NCI-H2107 (cell line): ENCODE measurements around the gene RASA3.

Experiments used
- DNase-seq: peaks from one replicate; lab custom pipeline; 2025; lab: John Stamatoyannopoulos, UW

Gene RASA3

GRCh38 chr13:113981611-113982295 is 150.7 kb downstream of the RASA3 start:
- no peak for DNase-seq

- DNase-seq, result peak; percentile 69
Measured at GRCh38 chr13:113981194-113981605, 151.2 kb downstream of the RASA3 start.

DNA sequence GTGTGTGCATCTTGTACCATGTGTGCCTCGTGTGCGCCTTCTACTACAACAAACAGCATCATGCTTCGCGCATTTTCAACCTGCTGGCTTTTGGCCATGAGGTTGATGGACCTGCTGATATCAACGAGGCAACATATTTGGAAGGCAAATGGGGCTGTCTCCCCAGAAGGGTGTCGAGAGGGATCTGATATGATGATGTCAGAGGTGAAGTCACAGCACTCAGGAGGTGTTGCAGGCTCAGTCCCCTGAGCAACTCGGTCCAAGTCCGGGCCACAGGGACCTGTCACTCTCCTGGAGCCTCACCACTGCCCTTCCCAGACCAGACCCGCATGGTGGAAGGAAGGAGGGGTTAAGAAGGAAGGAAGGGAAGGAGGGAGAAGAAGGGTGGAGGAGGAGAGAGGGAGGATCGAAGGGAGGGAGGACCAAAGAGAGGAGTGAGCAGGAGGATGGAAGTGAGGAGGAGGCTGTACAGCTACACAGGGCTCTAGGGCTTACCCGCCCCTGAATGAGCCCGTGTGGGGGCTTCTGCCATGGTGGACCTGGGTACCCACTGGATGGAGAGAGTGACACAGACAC is 151.8 kb downstream of the RASA3 start:
- no peak for DNase-seq

DNA sequence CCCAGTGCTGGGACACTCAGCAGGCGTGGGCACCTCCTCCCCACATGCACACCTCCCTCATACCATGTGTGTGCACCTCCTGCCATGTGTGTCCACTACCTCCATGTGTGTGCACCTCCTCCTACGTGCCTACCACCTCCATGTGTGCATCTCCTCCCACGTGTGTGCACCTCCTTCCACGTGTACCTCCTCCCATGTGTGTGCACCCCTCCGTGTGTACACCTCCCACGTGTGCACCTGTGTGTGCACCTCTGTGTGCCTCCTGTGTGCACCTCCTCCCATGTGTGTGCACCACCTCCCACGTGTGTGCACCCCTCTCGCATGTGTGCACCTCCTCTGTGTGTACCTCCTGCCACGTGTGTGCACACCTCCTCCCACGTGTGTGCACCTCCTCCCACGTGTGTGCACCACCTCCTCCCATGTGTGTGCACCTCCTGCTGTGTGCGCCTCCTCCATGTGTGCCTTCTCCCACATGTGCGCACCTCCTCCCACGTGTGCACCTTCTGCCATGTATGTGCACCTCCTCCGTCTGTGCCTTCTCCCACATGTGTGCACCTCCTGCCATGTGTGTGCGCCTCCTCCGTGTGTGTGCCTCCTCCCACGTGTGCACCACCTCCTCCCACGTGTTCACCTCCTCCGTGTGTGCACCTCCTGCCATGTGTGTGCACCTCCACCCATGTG is 152.5 kb downstream of the RASA3 start:
- DNase-seq, result no peak

DNA sequence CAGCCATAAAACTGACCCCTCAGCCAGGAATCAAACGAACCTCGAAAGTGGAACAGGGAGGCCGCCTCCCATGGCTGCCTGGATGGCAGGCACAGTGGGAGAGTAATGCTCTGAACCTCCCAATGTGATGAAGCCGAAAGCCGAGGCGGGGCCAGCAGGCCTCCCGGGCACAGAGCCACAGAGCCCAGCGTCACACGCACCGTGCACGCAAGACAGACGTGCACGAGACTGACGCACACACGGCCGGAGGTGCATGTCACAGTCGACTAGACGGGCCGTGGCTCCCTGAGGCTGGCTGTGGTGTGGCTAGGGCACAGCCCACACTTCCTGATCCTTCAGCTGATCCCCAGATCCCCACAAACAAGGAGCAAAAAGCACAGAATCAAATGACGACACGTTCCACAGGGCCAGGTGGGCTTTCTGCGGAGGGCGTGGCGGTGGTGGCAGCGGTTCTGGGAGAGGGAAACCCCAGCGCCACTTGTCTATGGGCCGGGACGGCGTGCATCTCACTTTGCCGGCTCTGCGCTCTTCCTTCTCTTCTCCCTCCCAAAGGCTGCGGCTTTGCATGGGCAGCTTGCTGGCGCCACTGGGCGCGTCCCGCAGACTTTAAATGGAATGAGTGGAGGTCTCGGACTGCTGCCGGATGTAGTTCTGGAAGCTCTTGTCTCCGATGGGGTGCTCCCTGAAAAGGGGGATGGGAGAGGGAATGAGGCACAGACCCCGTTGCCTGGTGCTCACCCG is 153.5 kb downstream of the RASA3 start:
- no peak for DNase-seq

- no peak for DNase-seq
Measured at GRCh38 chr13:113977976-113978375, 154.4 kb downstream of the RASA3 start.

- DNase-seq, result no peak
Measured at GRCh38 chr13:113976711-113977684, 155.4 kb downstream of the RASA3 start.

- DNase-seq, result no peak
Measured at GRCh38 chr13:113975416-113975815, 157.0 kb downstream of the RASA3 start.

DNA sequence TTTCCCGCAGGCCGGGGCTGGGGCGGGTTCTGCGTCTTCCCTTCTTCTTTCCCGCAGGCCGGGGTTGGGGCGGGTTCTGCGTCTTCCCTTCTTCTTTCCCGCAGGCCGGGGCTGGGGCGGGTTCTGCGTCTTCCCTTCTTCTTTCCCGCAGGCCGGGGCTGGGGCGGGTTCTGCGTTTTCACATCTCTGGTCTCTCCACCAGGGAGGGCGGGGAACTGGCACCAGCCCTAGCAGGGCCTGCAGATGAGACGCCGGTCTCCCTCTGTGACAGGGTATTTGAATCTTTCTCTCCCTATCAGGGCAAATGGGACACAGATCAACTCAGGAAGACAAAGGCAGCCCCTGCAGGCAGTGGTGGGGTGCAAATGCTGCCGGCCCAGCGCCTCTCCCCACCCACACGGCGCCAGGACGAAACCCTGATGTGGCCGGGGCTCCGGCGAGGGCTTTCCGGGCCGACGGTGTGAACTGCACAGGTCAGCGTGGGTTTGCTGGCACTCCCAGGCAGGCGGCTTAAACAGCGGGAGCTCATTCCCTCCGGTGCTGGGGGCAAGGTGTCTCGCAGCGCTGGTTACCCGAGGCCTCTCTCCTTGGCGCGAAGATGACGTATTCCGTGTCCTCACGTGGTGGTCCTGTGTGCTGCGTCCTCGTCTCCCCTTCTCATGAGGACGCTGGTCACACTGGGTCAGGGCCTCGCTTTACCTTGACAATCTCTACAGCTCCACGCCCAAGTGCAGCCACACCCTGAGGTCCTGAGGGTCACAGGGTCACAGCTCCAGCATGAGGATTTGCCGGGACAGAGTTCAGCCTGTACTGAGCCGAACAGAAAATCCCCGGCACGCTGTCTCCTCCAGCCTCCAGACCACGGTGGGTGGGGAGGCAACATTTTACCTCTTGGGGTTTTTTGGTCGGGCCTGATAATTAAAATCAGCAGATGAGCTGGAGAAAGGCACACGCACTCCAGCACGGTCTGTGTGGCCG is 157.8 kb downstream of the RASA3 start:
- DNase-seq, result no peak

DNA sequence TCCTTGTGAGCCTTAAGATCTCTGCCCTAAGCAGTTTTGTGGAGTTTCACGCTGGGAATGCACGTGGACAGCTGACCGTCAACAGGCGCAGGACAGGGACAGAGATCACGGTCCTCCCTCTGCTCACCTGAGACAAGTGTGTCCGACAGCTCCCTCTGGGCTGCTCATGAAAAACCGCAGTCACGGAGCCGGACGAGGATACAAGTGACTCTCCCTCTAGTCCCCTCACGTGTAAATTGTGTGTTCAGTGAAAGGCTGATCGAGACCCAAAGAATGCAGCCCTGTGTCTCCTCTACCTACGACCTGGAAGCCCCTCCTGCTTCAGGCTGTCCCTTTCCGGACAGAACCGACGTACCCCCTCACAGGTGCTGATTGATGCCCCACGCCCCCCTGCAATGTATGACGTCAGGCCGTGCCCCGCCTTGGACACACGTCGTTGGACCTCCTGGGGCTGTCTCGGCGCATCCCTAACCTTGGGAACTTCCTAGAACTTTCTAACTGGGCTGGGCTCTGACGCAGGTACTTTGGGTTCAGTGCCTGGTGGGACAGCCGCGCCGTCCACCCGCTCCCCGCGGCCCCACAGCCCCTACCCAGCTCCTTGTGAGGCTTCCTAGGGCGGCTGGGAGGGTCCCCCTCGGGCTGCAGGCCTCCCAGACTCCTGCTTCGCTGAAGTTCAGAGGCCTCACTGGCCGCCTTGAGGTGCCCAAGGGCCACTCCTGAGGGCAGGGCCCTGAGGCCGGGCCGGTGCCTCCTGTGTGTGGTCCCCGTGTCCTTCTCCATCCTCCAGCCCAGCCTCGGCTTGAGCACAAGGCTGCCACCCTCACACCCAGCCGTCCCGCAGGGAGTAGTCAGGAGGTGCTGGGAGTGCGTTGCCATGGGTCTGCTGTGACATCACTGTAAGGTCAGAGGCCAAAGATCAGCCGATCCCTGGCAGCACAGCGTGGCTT is 158.9 kb downstream of the RASA3 start, which contains the start of gene C13orf46:
Gene C13orf46, minus strand, starts transcription at position 859 of the 947 bp plus-strand sequence. Its CDS starts 79 bp downstream, at position 780.
- no peak for DNase-seq

DNA sequence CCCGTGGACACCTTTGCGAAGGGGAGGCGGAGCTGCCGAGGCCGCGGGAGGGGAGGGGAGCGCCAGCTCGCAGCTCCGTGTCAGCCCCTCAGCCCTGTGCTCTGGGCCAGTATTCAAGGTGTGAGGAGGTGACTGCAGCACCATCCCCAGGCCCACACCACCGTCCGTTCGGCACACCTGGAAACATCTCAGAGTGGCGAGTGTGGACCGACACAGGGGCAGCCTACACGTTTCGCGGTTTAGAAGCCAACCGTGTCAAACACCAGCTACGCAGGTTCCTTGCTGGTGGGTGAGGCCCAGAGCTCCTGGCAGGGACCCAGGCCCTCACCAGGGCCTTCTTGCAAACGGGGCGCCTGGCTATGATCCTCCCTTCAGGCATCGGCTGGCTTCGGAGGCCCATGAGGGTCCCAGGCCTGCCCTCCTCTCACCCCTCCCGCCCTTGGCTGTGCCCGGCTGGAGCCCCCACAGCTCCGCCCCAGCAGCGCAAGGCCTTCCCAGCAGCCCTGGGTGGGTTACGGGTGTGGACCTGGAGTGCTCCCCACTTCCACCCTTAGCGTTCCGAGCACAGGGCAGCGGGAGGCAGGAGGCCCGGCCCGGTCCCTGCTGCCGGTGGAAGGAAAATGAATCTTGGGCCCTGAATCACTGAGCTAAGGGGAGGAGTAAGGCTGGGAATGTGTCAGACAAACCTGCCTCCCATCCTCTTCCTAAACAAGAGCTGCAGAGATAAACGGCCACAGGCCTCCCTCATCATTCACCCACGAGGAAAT is 159.8 kb downstream of the RASA3 start:
- DNase-seq, result no peak

DNA sequence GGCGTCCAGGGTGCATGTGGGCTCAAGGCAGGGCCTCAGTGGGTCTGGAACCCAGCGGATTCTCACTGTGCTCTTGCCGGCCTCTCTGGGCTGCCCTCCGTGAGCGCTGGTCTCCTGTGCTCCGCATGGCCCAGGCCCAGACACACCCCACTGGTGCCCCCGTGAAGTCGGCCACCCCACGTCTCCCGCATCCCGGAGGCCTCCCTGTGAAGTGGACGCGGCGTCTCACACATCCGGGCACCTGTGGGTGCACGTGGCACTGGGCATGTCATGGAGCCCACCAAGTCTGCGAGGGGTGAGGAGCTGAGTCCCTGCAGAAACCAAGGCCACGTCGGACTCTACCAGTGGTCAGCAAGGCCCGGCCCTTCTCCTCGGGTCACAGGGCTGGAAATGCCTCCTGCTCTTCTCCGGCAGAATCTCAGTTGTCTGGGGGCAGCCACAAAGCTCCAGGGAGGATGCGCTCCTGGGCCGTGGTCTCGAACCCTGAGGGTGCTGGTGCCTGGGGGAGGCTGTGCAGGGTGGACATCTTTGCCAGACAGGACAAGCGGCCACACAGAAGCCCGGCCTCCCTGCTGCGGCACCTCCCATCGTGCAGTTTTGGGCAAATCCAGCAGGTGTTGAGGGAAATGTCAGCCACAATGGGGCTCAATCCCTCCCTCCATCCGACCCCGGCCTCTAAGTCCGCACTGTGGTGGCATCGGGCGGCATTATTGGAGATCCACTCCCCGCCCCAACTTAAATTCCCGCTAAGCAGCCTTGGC is 160.8 kb downstream of the RASA3 start:
- no peak for DNase-seq

DNA sequence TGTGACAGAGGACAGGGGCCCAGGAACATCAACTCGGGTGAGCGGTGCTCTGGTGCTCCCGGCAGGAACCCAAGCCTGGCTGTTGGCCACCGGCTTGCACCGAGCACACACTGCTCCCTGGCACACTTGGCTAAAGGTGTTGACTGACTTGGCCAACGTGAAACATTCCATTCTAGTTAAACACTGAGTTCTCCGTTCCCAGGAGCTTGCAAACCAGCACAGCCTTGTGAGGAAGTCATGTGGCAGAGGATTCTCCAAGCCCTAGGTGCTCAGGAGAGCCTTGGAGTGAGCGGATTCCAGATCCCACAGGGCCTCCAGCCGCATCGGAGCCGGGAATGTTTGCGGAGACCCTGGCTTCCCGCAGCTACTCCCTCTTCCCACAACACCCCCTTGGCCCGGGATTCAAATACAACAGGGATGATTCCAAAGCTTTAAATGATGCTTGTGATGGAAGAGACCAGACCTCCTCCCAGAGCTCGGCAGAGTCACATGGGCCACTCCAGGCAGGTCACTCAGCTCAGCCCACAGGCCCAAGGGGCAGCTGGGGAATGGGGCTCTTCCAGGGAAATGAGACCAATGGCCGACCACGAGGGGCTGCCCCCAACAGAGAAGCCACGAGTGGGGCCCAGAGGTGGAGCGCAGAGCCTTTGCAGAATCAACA is 161.5 kb downstream of the RASA3 start:
- DNase-seq, result no peak

GRCh38 chr13:113969973-113970611 is 162.3 kb downstream of the RASA3 start:
- no peak for DNase-seq

DNA sequence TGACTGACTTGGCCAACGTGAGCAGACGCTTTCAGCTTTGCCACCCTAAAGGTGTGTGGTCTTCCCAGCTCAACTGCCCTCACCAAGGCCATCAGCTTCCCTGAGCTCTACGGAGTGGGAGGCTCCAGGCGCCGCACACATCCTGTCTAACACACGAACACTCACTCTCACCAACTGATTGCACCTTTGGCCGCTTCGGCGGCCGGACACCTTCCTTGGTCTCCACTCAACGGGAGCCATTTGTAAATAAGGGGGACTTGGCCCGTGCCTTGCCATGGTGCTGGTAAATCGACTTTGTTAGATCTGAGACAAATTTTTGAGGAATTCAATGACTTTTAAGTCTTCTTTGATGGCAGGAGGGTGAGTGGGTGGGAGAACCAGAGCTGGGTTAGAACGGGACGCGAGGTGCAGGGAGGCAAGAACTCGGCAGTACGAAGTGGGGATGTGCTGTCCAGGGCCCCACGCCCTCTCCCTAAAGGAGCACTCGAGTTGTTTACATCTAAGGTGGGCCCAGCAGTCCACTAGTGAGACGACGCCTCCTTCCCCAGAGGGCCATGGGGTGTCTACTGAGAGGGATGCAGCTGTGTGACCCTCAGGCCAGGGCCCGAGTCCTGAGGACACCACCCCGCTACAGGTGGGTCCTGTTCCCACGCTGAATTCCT is 163.0 kb downstream of the RASA3 start:
- no peak for DNase-seq
